Measurements from ENCODE around the gene IPO13. TPM values are rescaled to one million over a fixed set of nuclear protein-coding genes. Genes with fewer than 3 reads are reported as not detected.
A peak's percentile ranks its signal among the peaks of the same experiment; 100 is the strongest.

Gene IPO13, protein sequence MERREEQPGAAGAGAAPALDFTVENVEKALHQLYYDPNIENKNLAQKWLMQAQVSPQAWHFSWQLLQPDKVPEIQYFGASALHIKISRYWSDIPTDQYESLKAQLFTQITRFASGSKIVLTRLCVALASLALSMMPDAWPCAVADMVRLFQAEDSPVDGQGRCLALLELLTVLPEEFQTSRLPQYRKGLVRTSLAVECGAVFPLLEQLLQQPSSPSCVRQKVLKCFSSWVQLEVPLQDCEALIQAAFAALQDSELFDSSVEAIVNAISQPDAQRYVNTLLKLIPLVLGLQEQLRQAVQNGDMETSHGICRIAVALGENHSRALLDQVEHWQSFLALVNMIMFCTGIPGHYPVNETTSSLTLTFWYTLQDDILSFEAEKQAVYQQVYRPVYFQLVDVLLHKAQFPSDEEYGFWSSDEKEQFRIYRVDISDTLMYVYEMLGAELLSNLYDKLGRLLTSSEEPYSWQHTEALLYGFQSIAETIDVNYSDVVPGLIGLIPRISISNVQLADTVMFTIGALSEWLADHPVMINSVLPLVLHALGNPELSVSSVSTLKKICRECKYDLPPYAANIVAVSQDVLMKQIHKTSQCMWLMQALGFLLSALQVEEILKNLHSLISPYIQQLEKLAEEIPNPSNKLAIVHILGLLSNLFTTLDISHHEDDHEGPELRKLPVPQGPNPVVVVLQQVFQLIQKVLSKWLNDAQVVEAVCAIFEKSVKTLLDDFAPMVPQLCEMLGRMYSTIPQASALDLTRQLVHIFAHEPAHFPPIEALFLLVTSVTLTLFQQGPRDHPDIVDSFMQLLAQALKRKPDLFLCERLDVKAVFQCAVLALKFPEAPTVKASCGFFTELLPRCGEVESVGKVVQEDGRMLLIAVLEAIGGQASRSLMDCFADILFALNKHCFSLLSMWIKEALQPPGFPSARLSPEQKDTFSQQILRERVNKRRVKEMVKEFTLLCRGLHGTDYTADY
- total RNA-seq (2013; cell fraction: nucleolus; rRNA removed): 9.0 and 13.3 TPM in 2 replicates
- total RNA-seq (2014; rRNA removed) (18.2 and 18.4 TPM in 2 replicates), total RNA-seq (2014; rRNA removed; fragmentation: Illumina TruSeq; extraction: Trizol) (7.3 and 10.1 TPM in 2 replicates), total RNA-seq (2021) (22.1 and 26.6 TPM in 2 replicates), polyA plus RNA-seq (2011; rRNA removed) (5.6 and 9.3 TPM in 2 replicates), polyA plus RNA-seq (2014; fragmentation: Illumina TruSeq; extraction: Trizol) (8.5 and 14.0 TPM in 2 replicates), polyA plus RNA-seq (2014; fragmentation: Nextera tagmentation; extraction: Ambion mirVana) (1 to 10 TPM; 7.1 to 9.5 TPM), polyA plus RNA-seq (2014; rRNA removed) (16.5 and 17.9 TPM in 2 replicates), polyA plus RNA-seq (2016; fragmentation: Nextera tagmentation; extraction: Ambion mirVana) (10 to 100 TPM; 21.5 TPM), polyA minus RNA-seq (2011; rRNA and poly(A)+ RNA removed) (24.2 and 29.7 TPM in 2 replicates), Bru-seq, nascent RNA (percentile 49 among the genes with signal in this experiment), BruChase-seq, experiment 1, labeled RNA remaining after a 6-hour chase (percentile 55 among the genes with signal in this experiment), BruChase-seq, experiment 2, labeled RNA remaining after a 2-hour chase (percentile 57 among the genes with signal in this experiment)
- 4.5 TPM for polyA plus RNA-seq (2011; ENCODE audit: low read depth)
- polyA plus RNA-seq (2011; cell fraction: cytosol; rRNA removed): 19.2 TPM in 2 replicates
- 29.3 and 36.2 TPM in 2 replicates for polyA plus RNA-seq (2011; cell fraction: nucleus; rRNA removed)
- 8.2 and 9.6 TPM in 2 replicates for polyA plus RNA-seq (2012)
- polyA minus RNA-seq (2011; cell fraction: cytosol; rRNA and poly(A)+ RNA removed): 8.6 and 16.2 TPM in 2 replicates
- 8.7 and 14.9 TPM in 2 replicates for polyA minus RNA-seq (2011; cell fraction: nucleus; rRNA and poly(A)+ RNA removed)
- long read RNA-seq, experiment 1, partial matches to known transcripts: 1 of 4 reads
- long read RNA-seq, experiment 1, other reads (novel, unspliced or antisense): 2 of 4 reads
- long read RNA-seq, experiment 2, partial matches to known transcripts: 2 of 2 reads
- long read RNA-seq, experiment 2, other reads (novel, unspliced or antisense): 0 of 2 reads

DNA sequence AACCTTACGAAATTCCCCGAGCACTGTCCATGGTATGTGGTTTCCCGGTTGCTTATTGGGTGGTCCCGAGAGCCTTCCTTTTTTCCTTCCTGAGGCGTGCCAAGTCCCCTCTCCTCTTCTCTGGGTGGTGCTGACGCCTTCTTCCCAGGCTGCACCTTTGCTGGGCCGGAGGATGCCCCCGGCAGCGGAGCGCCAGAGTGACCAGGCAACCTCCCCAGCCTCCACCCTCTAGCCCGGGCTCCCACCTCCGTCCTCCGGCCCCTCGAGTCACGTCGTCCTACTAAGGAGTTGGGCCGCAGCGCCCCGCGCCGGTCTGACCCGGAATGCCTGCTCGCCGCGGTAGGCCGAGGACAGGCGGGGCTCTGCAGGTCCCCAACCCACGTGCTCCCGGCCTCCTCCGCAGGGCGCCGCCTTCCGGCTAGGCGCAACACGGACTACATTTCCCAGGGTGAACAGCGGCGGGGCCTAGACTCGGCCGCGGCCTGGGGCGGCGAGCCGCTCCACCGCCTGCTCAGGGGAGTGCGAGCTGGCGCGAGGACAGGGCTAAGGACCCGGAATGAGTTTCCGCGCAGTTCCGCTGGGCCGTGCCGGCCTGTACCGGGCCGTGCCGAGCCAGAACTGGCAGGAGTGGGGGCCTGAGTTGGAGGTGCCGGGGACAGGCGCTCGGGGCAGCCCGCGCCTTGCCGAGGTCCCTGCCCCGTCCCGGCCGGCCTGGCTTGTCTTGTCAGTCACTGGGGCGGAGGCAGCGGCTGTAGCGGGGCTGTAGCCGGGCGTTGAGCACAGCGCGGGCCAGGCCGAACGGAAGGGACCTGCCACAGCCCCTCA lies at the start of gene IPO13:
IPO13 (plus strand) TSS at position 715 of the 825 bp plus-strand sequence. CDS start 651 bp downstream, outside the sequence.
- ChIA-PET CTCF (interaction anchor here (0.6 to 10.4 kb wide), 28 partner anchors 7 to 707 kb away, joined by 3 to 167 read pairs (median 4); partner anchors contain the start of genes ARTN, DPH2, PTPRF and ST3GAL3), RAD21 (ENCODE audit: unreplicated experiment) (interaction anchor here (0.9 to 5.8 kb wide), 15 partner anchors 9 to 707 kb away, joined by 3 to 78 read pairs (median 4); partner anchors contain the start of genes ARTN, ATP6V0B, KDM4A and ST3GAL3), POLR2A (interaction anchor here (0.7 to 3.4 kb wide), 9 partner anchors 12 to 181 kb away, joined by 3 to 18 read pairs (median 4); partner anchors contain the start of gene ATP6V0B), SMC1A (ENCODE audit: uncharacterized antibody, unreplicated experiment) (interaction anchor here (0.6 to 7.2 kb wide), 19 partner anchors 12 to 413 kb away, joined by 3 to 100 read pairs (median 4); partner anchors contain the start of genes ARTN, ATP6V0B and KDM4A)
- under 1% methylated on average over 72 of the region's 74 CpGs for WGBS (ENCODE audit: insufficient coverage, insufficient replicate concordance, low lambda C conversion rate, missing lambda C conversion rate)
- Histone ChIP-seq H3K4me3 (peak within 1 kb of the TSS; percentile 96), H3K9me3 (replicated peaks; ENCODE audit: control insufficient read depth, insufficient read depth, low read length) (no peaks in the 10 kb centered on the region), H4K20me1 (ENCODE audit: control insufficient read depth, insufficient read depth) (no peaks in the 10 kb centered on the region), H3K79me2 (ENCODE audit: control insufficient read depth, insufficient read depth, low read length) (peaks cover 23% of the 10 kb centered on the region), H3K27ac (ENCODE audit: control insufficient read depth, insufficient read depth) (peak within 1 kb of the TSS; percentile 93), H3K4me1 (ENCODE audit: control insufficient read depth, insufficient read depth, low read length) (peaks cover 10% of the 10 kb centered on the region), H3K36me3 (ENCODE audit: control insufficient read depth in 2 of 2, insufficient read depth in 2 of 2, low read length in 1 of 2) (0 out of 4 replicates have a peak, but pooled peaks cover 0 to 4% of the 10 kb centered on the region in 2 experiments), H3K4me2 (ENCODE audit: control insufficient read depth, insufficient read depth) (peak within 1 kb of the TSS; percentile 98), H3K9ac (ENCODE audit: control insufficient read depth, insufficient read depth, low read length) (peak within 1 kb of the TSS; percentile 85), H3K27me3 (replicated peaks in 1 of 2; ENCODE audit: control insufficient read depth in 2 of 2, insufficient read depth in 2 of 2, low read length in 1 of 2) (no peaks in the 10 kb centered on the region), H2AFZ (ENCODE audit: control insufficient read depth, low read depth, low read length) (peak within 1 kb of the TSS; percentile 99)
- in situ Hi-C loops (cut with MboI) (no loop called here), intact Hi-C loops (cut with micrococcal nuclease; ENCODE audit: unreplicated experiment) (loop anchor here (1.0 to 5.0 kb wide), 5 partner anchors 23 to 296 kb away; partner anchors contain the start of genes ATP6V0B, KDM4A and ST3GAL3)
- DNase-seq (ENCODE audit: low read depth, low spot score) (peak; percentile 89), ATAC-seq (peak; percentile 96), FAIRE-seq (peak; percentile 79)
- BruUV-seq (replicated peaks): no TSS peak
- TF ChIP-seq, protein P1, sequence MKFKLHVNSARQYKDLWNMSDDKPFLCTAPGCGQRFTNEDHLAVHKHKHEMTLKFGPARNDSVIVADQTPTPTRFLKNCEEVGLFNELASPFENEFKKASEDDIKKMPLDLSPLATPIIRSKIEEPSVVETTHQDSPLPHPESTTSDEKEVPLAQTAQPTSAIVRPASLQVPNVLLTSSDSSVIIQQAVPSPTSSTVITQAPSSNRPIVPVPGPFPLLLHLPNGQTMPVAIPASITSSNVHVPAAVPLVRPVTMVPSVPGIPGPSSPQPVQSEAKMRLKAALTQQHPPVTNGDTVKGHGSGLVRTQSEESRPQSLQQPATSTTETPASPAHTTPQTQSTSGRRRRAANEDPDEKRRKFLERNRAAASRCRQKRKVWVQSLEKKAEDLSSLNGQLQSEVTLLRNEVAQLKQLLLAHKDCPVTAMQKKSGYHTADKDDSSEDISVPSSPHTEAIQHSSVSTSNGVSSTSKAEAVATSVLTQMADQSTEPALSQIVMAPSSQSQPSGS (IDR thresholded peaks at IDR 0.05; ENCODE audit: low read length): no peak
- TF ChIP-seq MYB (IDR thresholded peaks at IDR 0.05; ENCODE audit: borderline replicate concordance, low read depth, low read length) (peak; percentile 99), RUNX3 (IDR thresholded peaks at IDR 0.05; ENCODE audit: low read length) (peak; percentile 37), HDAC6 (IDR thresholded peaks at IDR 0.05; ENCODE audit: unreplicated experiment) (peak; percentile 69), DPF2 (IDR thresholded peaks at IDR 0.05) (peak; percentile 90), CREB1 (IDR thresholded peaks at IDR 0.05; ENCODE audit: low read depth) (no peak; the same call in none of the 2 replicates), JUND (IDR thresholded peaks at IDR 0.05; ENCODE audit: low read depth, low read length) (no peak), IKZF1 (conservative IDR thresholded peaks at IDR 0.05) (peak; percentile 99), KLF5 (IDR thresholded peaks at IDR 0.05; ENCODE audit: partially characterized antibody) (peak; percentile 90)
- TF ChIP-seq, protein P2, sequence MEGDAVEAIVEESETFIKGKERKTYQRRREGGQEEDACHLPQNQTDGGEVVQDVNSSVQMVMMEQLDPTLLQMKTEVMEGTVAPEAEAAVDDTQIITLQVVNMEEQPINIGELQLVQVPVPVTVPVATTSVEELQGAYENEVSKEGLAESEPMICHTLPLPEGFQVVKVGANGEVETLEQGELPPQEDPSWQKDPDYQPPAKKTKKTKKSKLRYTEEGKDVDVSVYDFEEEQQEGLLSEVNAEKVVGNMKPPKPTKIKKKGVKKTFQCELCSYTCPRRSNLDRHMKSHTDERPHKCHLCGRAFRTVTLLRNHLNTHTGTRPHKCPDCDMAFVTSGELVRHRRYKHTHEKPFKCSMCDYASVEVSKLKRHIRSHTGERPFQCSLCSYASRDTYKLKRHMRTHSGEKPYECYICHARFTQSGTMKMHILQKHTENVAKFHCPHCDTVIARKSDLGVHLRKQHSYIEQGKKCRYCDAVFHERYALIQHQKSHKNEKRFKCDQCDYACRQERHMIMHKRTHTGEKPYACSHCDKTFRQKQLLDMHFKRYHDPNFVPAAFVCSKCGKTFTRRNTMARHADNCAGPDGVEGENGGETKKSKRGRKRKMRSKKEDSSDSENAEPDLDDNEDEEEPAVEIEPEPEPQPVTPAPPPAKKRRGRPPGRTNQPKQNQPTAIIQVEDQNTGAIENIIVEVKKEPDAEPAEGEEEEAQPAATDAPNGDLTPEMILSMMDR (IDR thresholded peaks at IDR 0.05 in 2 of 3, conservative IDR thresholded peaks at IDR 0.05 in 1 of 3; ENCODE audit: control insufficient read depth in 2 of 3, extremely low read depth in 1 of 3, insufficient read depth in 1 of 3, low read depth in 3 of 3, low read length in 3 of 3): peak; percentile 83 to 87 (median 85)

Measured in GM12878 (cell line).